ENCODE data around the gene CHP1.
"Not testable (repeated sequence)": the region's sequence is repeated elsewhere in the genome, so short reads cannot be mapped to it uniquely, and the experiment has no call there.

Gene CHP1

DNA sequence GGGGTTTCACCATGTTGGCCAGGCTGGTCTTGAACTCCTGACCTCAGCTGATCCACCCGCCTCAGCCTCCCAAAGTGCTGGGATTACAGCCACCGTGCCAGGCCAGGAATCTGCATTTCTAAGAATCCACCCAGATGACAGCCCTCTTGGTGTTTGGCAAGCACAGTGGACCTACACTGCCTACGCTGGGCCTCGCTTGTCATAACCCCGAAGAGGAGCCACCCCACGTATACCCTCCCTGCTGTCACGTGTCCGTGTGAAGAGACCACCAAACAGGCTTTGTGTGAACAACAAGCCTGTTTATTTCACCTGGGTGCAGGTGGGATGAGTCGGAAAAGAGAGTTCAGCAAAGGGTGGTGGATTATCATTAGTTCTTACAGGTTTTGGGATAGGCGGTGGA lies 51.4 kb downstream of the CHP1 start:
- not testable (repeated sequence) for H3K27me3 ChIP-seq (ENCODE audit: insufficient read depth, low read length); H3K4me3 ChIP-seq (ENCODE audit: low read length); H3K27ac ChIP-seq (ENCODE audit: low read depth, low read length); H3K9ac ChIP-seq (ENCODE audit: low read depth, low read length); H3K9me3 ChIP-seq (ENCODE audit: insufficient read depth, low read depth, low read length); H3K4me1 ChIP-seq (ENCODE audit: insufficient read depth, low read length)
- H3K36me3 ChIP-seq (ENCODE audit: insufficient read depth, low read length), result peaks cover 41% of the 10 kb centered on the region
- WGBS, result 94% methylated on average over 10 of the region's 10 CpGs

DNA sequence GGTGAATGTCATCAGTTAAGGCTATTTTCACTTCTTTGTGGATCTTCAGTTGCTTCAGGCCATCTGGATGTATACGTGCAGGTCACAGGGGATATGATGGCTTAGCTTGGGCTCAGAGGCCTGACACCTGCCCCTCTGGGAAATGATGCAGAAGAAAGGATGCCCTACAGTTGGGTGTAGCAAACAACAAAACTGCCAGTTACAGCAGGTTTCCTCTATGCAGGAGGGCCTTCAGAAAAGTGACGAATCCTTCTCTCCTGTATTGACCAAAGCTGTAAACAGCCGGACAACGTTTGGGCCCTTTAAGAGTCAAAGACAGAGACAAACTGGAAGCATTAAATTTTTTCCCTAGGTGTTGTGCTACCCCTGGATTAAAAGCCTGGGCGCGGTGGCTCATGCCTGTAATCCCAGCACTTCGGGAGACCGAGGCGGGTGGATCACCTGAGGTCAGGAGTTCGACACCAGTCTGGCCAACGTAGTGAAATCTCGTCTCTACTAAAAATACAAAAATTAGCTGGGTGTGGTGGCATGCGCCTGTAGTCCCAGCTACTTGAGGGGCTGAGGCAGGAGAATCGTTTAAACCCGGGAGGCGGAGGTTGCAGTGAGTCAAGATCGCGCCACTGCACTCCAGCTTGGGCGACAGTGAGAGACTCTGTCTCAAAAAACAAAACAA lies 52.0 kb downstream of the CHP1 start:
- Histone ChIP-seq H3K4me3 (ENCODE audit: low read length) (peak overlapping the region; percentile 93), H3K36me3 (ENCODE audit: insufficient read depth, low read length) (peaks cover 47% of the 10 kb centered on the region), H3K9ac (ENCODE audit: low read depth, low read length) (peak overlapping the region; percentile 96), H3K27ac (ENCODE audit: low read depth, low read length) (peak overlapping the region; percentile 68)
- H3K4me1 ChIP-seq (ENCODE audit: insufficient read depth, low read length); H3K27me3 ChIP-seq (ENCODE audit: insufficient read depth, low read length); H3K9me3 ChIP-seq (ENCODE audit: insufficient read depth, low read depth, low read length): not testable (repeated sequence)
- 63% methylated on average over 17 of the region's 19 CpGs for whole genome bisulfite sequencing

DNA sequence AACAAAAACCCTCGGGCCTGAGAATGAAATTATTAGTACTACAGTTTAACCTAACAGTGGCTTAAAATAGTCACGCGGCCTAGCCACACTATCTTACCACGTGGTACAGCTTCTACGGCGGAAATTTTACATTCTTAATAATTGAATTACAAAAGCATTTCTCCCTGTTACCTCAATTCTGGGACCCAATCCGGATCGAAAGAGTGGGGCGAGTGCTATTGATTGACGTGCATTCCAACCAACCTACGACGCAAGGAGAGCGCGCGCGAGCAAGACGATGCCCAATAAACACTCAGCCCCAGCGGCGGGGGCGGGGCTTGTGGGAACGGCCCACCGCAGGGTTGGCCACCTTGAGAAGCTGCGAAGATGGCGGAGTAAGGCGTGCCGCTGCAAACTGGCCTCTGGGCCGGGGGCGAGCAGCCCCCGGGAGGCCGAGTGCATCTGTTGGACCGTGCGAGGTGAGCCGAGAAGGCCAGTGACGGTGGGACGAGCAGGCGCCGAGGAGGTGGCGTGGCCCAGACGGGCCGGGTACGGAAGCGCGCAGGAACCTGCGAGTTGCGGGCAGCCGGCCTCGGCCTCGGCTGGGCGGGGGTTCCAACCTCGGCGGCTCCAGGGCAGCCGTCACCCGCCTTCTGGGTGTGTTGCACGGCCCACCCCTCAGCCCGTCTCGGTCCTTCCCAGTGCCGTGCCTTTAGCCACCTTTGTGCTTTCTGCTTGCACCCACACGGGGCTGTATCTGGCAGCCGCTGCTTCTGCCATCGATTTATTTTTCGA lies 52.8 kb downstream of the CHP1 start:
- peaks cover 50% of the 10 kb centered on the region for H3K36me3 ChIP-seq (ENCODE audit: insufficient read depth, low read length)
- no peaks in the 10 kb centered on the region for H3K27me3 ChIP-seq (ENCODE audit: insufficient read depth, low read length)
- H3K4me3 ChIP-seq (ENCODE audit: low read length), result peak overlapping the region; percentile 93
- peak overlapping the region; percentile 88 for H3K27ac ChIP-seq (ENCODE audit: low read depth, low read length)
- peak overlapping the region; percentile 96 for H3K9ac ChIP-seq (ENCODE audit: low read depth, low read length)
- H3K4me1 ChIP-seq (ENCODE audit: insufficient read depth, low read length), result peaks cover 6% of the 10 kb centered on the region; the same call in 1 of the 2 replicates
- WGBS, result under 1% methylated on average over 60 of the region's 61 CpGs
- no peaks in the 10 kb centered on the region for H3K9me3 ChIP-seq (ENCODE audit: insufficient read depth, low read depth, low read length)

DNA sequence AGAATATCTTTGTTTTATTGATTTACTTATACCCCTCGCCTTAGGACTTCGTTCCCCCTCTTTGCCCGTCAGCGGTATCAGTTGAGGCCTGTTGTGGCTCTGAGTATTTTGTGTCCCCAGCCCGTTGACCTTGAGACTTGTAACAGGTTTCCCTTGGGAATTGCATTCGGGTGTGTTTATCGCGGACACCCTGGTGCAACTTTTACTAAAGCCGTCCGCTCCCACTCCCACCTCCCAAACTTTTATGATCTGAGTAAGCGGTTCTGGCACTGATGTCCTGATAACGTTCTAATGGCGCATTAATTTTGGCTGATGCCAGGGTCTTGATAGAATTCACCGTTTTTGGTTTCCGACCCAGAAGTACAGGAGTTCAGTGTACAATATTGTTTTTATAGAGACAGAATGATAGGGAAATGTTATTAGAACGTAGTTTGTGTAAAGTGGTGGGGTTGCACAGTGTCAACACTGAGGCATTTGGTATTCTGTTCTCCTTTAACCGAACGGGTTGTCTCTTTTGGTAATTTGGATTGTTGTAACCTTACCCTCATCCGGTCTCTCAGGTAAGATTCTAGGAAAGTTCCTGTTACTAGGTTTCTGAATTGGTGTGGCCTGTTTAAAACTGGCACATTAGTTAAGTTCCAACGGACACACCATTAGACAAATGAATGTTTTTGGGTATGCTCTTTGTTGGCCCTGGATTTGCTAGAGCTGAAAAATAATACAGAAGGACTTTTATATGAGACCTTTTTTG lies 53.5 kb downstream of the CHP1 start:
- Histone ChIP-seq H3K4me3 (ENCODE audit: low read length) (peak overlapping the region; percentile 93), H3K27me3 (ENCODE audit: insufficient read depth, low read length) (no peaks in the 10 kb centered on the region), H3K9ac (ENCODE audit: low read depth, low read length) (peak overlapping the region; percentile 96), H3K36me3 (ENCODE audit: insufficient read depth, low read length) (peaks cover 51% of the 10 kb centered on the region), H3K4me1 (ENCODE audit: insufficient read depth, low read length) (peaks cover 6% of the 10 kb centered on the region; the same call in 1 of the 2 replicates), H3K9me3 (ENCODE audit: insufficient read depth, low read depth, low read length) (no peaks in the 10 kb centered on the region), H3K27ac (ENCODE audit: low read depth, low read length) (peak overlapping the region; percentile 88)
- WGBS, result under 1% methylated on average over 20 of the region's 20 CpGs

DNA sequence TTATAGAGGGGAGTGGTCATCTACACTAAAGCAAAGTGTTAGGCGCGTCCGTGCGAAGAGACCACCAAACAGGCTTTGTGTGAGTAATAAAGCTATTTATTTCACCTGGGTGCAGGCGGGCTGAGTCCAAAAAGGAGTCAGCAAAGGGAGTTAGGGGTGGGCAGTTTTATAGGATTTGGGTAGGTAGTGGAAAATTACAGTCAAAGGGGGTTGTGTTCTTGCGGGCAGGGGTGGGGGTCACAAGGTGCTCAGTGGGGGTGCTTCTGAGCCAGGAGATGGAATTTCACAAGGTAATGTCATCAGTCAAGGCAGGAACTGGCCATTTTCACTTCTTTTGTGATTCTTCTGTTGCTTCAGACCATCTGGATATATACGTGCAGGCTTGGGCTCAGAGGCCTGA lies 54.2 kb downstream of the CHP1 start:
- no peaks in the 10 kb centered on the region for H3K9me3 ChIP-seq (ENCODE audit: insufficient read depth, low read depth, low read length)
- peak overlapping the region; percentile 96 for H3K9ac ChIP-seq (ENCODE audit: low read depth, low read length)
- peak overlapping the region; percentile 93 for H3K4me3 ChIP-seq (ENCODE audit: low read length)
- H3K36me3 ChIP-seq (ENCODE audit: insufficient read depth, low read length), result peaks cover 49% of the 10 kb centered on the region
- H3K27me3 ChIP-seq (ENCODE audit: insufficient read depth, low read length), result no peaks in the 10 kb centered on the region
- 20% methylated on average over 7 of the region's 7 CpGs for WGBS
- peaks cover 6% of the 10 kb centered on the region; the same call in 1 of the 2 replicates for H3K4me1 ChIP-seq (ENCODE audit: insufficient read depth, low read length)
- peak overlapping the region; percentile 88; the same call in 1 of the 2 replicates for H3K27ac ChIP-seq (ENCODE audit: low read depth, low read length)

DNA sequence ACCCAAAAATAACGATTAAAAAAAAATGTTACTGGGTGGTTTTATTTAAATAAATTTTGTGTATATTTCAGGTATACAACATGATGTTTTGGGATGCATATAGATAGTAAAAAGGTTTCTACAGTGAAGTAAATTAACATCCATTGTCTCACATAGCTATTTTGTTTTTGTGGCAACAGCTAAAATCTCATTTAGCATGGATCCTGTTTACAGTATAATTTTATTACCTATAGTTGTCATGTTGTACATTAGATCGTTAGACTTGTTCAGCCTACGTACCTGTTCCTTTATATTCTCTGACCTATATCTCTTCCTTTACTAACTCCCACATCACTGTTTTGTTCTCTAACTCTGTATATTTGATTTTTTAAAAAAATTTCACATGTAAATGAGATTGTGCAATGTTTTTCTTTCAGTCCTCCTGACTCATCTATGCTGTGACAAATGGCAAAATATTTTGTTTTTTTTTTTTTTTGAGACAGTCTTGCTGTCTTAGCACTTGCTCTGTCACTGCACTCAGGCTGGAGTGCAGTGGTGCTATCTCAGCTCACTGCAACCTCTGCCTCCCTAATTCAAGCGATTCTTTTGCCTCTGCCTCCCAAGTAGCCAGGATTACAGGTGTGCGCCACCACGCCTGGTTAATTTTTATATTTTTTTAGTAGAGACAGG lies 55.7 kb downstream of the CHP1 start:
- Histone ChIP-seq H3K27me3 (ENCODE audit: insufficient read depth, low read length) (no peaks in the 10 kb centered on the region), H3K4me1 (ENCODE audit: insufficient read depth, low read length) (peaks cover 6% of the 10 kb centered on the region; the same call in 1 of the 2 replicates), H3K36me3 (ENCODE audit: insufficient read depth, low read length) (peaks cover 62% of the 10 kb centered on the region), H3K27ac (ENCODE audit: low read depth, low read length) (no peak overlapping the region), H3K4me3 (ENCODE audit: low read length) (no peak overlapping the region), H3K9ac (ENCODE audit: low read depth, low read length) (no peak overlapping the region), H3K9me3 (ENCODE audit: insufficient read depth, low read depth, low read length) (no peaks in the 10 kb centered on the region)
- WGBS, result 100% methylated on average over 5 of the region's 6 CpGs

DNA sequence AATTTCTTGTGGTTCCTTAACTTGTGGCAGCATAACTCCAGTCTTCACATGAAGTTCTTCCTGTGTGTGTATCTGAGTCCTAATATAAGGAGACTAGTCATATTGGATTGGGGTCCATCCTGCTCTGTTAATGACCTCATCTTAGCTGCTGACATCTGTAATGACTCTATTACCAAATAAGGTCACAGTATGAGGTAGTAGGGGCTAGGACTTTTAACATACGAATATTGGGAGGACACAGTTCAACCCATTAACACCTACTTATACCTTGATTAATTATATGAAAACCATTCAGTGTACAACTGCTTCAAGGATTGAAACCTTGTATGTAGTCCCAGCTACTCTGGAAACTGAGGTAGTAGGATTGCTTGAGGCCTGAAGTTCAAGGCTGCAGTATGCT lies 57.4 kb downstream of the CHP1 start:
- Histone ChIP-seq H3K4me3 (ENCODE audit: low read length) (no peak overlapping the region), H3K36me3 (ENCODE audit: insufficient read depth, low read length) (peaks cover 67% of the 10 kb centered on the region), H3K27me3 (ENCODE audit: insufficient read depth, low read length) (no peaks in the 10 kb centered on the region), H3K9me3 (ENCODE audit: insufficient read depth, low read depth, low read length) (no peaks in the 10 kb centered on the region), H3K27ac (ENCODE audit: low read depth, low read length) (peak overlapping the region; percentile 21; the same call in 1 of the 2 replicates), H3K4me1 (ENCODE audit: insufficient read depth, low read length) (peaks cover 6% of the 10 kb centered on the region; the same call in 1 of the 2 replicates), H3K9ac (ENCODE audit: low read depth, low read length) (no peak overlapping the region)
- WGBS, result no CpG with 5 or more reads among the region's 1 CpG

DNA sequence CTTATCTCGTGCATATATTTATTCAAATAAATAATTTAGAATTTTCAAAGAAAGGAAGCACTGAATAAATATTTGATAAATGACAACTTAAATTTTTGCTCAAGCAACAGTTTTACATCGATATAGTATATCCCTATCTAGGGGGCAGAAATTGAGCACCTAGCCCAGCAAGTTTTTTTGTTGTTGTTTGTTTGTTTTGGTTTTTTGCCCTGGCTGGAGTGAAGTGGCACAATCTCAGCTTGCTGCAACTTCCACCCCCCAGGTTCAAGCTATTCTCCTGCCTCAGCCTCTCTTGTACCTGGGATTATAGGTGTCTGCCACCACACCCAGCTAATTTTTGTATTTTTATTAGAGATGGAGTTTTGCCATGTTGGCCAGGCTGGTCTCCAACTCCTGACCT lies 58.9 kb downstream of the CHP1 start:
- no peak overlapping the region for H3K27ac ChIP-seq (ENCODE audit: low read depth, low read length)
- H3K4me1 ChIP-seq (ENCODE audit: insufficient read depth, low read length), result peaks cover 6% of the 10 kb centered on the region; the same call in 1 of the 2 replicates
- H3K36me3 ChIP-seq (ENCODE audit: insufficient read depth, low read length), result peaks cover 78% of the 10 kb centered on the region
- H3K4me3 ChIP-seq (ENCODE audit: low read length), result no peak overlapping the region
- no peaks in the 10 kb centered on the region for H3K9me3 ChIP-seq (ENCODE audit: insufficient read depth, low read depth, low read length)
- 100% methylated on average over 1 of the region's 2 CpGs for whole genome bisulfite sequencing
- H3K27me3 ChIP-seq (ENCODE audit: insufficient read depth, low read length), result no peaks in the 10 kb centered on the region
- no peak overlapping the region for H3K9ac ChIP-seq (ENCODE audit: low read depth, low read length)

DNA sequence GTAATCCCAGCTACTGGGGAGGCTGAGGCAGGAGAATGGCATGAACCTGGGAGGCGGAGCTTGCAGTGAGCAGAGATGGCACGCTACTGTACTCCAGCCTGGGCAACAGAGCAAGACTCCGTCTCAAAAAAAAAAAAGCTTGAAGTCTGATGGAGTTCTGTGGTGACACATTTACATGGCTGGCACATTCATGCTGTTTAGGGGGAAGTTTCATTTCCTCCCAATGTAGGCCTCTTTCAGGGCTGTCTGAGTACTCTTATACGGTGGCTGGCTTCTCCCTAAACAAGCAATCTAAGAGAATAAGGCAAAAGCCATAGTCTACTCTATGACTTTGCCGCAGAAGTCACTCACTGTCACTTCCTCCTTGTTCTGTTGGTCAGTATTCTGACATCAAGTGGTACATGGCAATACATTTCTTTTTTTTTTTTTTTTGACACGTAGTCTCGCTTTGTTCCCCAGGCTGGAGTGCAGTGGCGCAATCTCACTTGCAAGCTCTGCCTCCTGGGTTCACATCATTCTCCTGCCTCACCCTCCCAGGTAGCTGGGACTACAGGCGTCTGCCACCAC lies 60.1 kb downstream of the CHP1 start:
- 96% methylated on average over 9 of the region's 9 CpGs for WGBS
- Histone ChIP-seq H3K4me3 (ENCODE audit: low read length) (no peak overlapping the region), H3K27ac (ENCODE audit: low read depth, low read length) (no peak overlapping the region), H3K27me3 (ENCODE audit: insufficient read depth, low read length) (no peaks in the 10 kb centered on the region), H3K9me3 (ENCODE audit: insufficient read depth, low read depth, low read length) (no peaks in the 10 kb centered on the region), H3K4me1 (ENCODE audit: insufficient read depth, low read length) (no peaks in the 10 kb centered on the region), H3K36me3 (ENCODE audit: insufficient read depth, low read length) (peaks cover 78% of the 10 kb centered on the region), H3K9ac (ENCODE audit: low read depth, low read length) (no peak overlapping the region)

DNA sequence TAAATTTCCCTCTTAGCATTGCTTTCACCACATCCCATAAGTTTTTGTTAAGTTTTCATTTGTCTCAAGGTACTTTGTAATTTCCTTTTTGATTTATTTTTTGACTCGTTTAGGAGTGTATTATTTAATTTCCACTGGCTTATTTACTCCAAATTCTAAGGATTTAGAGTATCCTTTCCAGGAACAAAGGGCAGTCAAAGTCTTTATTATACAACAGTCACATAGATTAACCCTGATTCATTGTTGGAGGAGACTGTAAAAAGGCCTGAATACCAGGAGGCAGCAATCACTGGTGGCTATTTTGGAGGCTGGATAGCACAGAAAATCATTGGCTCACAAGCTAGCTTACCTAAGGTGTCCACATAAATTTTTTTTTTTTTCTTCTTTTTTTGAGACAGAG lies 61.5 kb downstream of the CHP1 start:
- Histone ChIP-seq H3K9ac (ENCODE audit: low read depth, low read length) (no peak overlapping the region), H3K4me3 (ENCODE audit: low read length) (no peak overlapping the region), H3K9me3 (ENCODE audit: insufficient read depth, low read depth, low read length) (no peaks in the 10 kb centered on the region), H3K27ac (ENCODE audit: low read depth, low read length) (no peak overlapping the region), H3K36me3 (ENCODE audit: insufficient read depth, low read length) (peaks cover 77% of the 10 kb centered on the region), H3K4me1 (ENCODE audit: insufficient read depth, low read length) (no peaks in the 10 kb centered on the region), H3K27me3 (ENCODE audit: insufficient read depth, low read length) (no peaks in the 10 kb centered on the region)
- no CpG with 5 or more reads among the region's 1 CpG for WGBS

All from HUES64 (cell line).